Renal pelvis (tissue), 4 donors: ENCODE data around the gene UBAP1L. TPM values are rescaled to one million over a fixed set of nuclear protein-coding genes. Genes with fewer than 3 reads are reported as not detected.
"Not testable (repeated sequence)": the region's sequence is repeated elsewhere in the genome, so short reads cannot be mapped to it uniquely, and the experiment has no call there.

Experiments
- DNase-seq: peaks from one replicate; pipeline ENCODE4 v3.0.0-alpha.2; 2013
- polyA plus RNA-seq, 3 donors: library from polyadenylated mRNA; unstranded; fragments of 120-200 nt; gene quantifications; one replicate each; pipeline ENCODE4 v1.2.1, GENCODE V29; 2013; ENCODE audit not compliant: insufficient read length in 3 of 3

The UBAP1L gene
- polyA plus RNA-seq, 3 donors, result 4.3 to 9.8 (median 8.7) TPM

DNA sequence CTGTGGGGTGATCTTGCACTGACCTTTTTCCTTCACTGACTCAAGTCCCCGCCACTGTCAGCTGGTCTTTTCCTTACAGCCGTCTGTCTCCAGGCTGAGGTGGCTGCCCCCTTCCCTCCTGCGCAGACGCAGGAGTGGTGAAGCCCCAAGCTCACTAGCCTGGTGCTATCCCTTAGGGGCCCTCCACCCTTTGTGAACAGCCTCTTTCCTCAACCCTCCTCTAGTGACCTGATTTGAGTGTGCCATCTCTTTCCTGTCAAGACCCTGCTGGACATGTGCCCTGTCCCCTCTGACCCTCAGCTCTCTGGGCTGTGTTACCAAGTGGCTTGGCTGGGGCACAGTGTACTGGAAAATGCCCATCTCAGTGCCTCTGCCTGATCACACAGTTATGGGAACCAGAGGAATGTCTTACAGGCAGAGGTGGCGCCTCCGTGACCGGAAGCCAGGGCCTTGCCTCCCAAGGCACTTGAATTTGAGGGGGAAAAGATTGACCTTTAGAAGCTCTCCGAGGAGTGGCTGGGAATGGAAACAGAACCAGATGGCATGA, 29.7 kb downstream of the UBAP1L start:
- DNase-seq, result no peak

GRCh38 chr15:65084500-65085206, 30.3 kb downstream of the UBAP1L start:
- DNase-seq, result no peak

- DNase-seq, result peak; percentile 80
Measured at GRCh38 chr15:65083262-65083701, 31.7 kb downstream of the UBAP1L start.

- DNase-seq, result peak; percentile 52
Measured at GRCh38 chr15:65082303-65082953, 32.6 kb downstream of the UBAP1L start.

GRCh38 chr15:65081758-65082157, 33.2 kb downstream of the UBAP1L start:
- DNase-seq, result no peak

DNA sequence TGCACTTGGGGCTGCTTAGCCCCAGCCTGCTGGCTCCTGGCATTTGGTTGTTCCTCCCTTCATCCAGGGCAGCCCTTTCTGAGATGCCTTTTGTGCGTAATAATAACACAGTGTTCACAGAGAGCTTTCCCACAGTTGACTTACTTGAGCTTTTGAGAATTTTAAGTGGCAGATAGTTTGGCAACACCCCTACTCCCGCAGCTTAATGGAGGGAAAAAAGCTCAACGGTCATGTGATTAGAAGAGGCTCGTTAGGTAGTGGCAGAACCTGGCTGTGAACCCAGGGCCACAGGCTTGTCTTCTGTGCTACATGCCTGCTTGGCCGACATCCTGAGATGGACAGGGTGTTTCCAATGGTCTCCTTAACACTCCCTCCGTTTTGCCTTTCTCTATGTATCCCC, 33.7 kb downstream of the UBAP1L start:
- no peak for DNase-seq

DNA sequence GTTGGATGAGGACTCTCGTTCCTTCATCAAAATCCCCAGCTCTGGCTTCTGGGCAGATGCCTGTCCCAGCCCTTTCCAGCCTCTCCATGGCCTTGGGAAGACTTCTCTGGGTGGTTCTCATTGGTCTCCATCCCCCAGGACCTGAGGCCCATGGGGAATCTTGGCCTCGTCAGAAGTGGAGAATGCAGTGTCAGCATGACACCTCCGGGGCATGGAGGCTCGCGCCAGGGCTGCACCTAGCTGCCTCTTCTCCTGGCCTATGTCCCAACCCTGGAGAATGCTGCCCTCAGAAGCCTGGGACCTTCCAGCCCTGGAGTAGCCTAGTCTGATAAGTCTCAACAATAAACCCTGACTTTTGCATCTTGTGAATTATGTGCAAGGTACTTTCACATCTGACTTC, 35.4 kb downstream of the UBAP1L start:
- no peak for DNase-seq

DNA sequence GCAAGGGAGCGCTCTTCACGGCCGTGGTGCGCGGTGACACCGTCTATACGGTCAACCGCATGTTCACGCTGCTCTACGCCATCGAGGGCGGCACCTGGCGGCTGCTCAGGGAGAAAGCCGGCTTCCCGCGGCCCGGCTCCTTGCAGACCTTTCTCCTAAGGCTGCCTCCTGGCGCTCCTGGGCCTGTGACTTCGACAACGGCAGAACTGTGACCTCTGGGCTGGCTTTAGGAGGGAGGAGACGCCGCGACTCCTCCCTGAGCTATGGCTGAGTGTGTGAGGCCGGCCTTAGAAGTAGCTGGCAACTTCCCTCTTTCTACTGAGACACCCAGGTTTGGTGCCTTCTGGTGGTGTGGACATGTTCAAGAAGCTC, 37.0 kb downstream of the UBAP1L start:
- DNase-seq, result no peak

- DNase-seq, result no peak
Measured at GRCh38 chr15:65077291-65077980, 37.6 kb downstream of the UBAP1L start.

DNA sequence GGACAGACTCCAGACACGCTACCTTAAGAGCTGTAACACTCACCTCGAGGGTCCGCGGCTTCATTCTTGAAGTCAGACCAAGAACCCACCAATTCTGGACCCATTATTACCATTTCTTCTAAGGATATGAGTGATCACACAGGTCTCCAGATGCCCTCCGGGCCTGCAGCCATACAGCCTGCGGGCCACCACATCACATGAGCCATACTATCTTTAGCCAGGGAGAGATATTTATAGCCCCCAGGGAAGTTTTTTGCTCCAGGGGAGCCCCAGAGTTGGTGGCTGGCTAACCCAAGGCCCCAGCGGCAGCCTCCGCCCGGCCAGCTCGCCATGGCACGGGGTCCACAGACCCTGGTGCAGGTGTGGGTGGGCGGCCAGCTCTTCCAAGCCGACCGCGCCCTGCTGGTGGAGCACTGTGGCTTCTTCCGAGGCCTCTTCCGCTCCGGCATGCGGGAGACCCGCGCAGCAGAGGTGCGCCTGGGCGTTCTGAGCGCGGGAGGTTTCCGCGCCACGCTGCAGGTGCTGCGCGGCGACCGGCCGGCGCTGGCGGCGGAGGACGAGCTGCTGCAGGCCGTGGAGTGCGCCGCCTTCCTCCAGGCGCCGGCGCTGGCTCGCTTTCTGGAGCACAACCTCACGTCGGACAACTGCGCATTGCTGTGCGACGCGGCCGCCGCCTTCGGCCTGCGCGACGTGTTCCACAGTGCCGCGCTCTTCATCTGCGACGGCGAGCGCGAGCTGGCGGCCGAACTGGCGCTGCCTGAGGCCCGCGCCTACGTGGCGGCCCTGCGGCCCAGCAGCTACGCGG, 38.3 kb downstream of the UBAP1L start, which contains the start of gene KBTBD13:
TSS of gene KBTBD13 (plus strand) at position 261 of the 805 bp plus-strand sequence. CDS start at position 331, 70 bp downstream.
- no peak for DNase-seq

GRCh38 chr15:65075607-65076395, 39.2 kb downstream of the UBAP1L start:
- not testable (repeated sequence) for DNase-seq

DNA sequence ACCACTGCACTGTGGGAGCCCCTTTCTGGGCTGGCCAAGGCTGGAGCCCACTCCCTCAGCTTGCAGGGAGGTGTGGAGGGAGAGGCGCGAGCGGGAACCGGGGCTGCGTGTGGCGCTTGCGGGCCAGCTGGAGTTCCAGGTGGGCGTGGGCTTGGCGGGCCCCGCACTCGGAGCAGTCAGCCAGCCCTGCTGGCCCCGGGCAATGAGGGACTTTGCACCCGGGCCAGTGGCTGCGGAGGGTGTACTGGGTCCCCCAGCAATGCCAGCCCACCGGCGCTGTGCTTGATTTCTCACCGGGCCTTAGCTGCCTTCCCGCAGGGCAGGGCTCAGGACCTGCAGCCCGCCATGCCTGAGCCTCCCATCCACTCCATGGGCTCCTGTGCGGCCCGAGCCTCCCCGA, 40.1 kb downstream of the UBAP1L start:
- DNase-seq, result not testable (repeated sequence)

- DNase-seq, result no peak
Measured at GRCh38 chr15:65072617-65073016, 42.4 kb downstream of the UBAP1L start.

GRCh38 chr15:65072027-65072426, 43.0 kb downstream of the UBAP1L start:
- no peak for DNase-seq

- DNase-seq, result no peak
Measured at GRCh38 chr15:65071381-65071811, 43.6 kb downstream of the UBAP1L start.

GRCh38 chr15:65069779-65070546, 45.0 kb downstream of the UBAP1L start:
- no peak for DNase-seq

- DNase-seq, result no peak
Measured at GRCh38 chr15:65069179-65069578, 45.8 kb downstream of the UBAP1L start.

GRCh38 chr15:65068403-65068788, 46.6 kb downstream of the UBAP1L start:
- DNase-seq, result no peak

GRCh38 chr15:65067645-65068402, 47.2 kb downstream of the UBAP1L start, which contains the start of gene RASL12:
Gene RASL12 (minus strand): TSS chr15:65067991. CDS start chr15:65067835, 156 bp downstream.
- DNase-seq, result no peak
